Activated CD4-positive, alpha-beta T cell treated with anti-CD3 and anti-CD28 coated beads, Interleukin-2, Interleukin-6, amounts not matched to agents 100 ng/mL and 50 ng/mL, durations not matched to agents 16 hours and 8 hours (primary cell): ENCODE results near the gene FGF5.
"Not testable (repeated sequence)": the region's sequence is repeated elsewhere in the genome, so short reads cannot be mapped to it uniquely, and the experiment has no call there.

ENCODE experiments used
- DNase-seq: peaks from one replicate; pipeline ENCODE4 v3.0.0-alpha.2; 2020

FGF5 gene

DNA sequence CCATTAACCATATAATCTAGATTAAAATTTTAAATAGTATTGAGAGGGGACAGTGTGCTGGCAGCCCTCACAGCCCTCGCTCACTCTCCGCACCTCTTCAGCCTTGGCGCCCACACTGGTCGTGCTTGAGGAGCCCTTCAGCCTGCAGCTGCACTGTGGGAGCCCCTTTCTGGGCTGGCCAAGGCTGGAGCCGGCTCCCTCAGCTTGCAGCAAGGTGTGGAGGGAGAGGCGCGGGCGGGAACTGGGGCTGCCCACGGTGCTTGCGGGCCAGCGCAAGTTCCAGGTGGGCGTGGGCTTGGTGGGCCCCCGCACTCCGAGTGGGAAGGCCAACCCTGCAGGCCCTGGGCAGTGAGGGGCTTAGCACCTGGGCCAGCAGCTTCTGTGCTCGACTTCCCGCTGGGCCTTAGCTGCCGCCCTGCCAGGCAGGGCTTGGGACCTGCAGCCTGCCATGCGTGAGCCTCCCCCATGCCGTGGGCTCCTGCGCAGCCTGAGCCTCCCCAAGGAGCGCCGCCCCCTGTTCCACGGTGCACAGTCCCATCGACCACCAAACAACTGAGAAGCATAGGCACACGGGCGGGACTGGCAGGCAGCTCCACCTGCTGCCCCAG, 36.3 kb downstream of the FGF5 start:
- no peak for DNase-seq

- no peak for DNase-seq
Measured at GRCh38 chr4:80305466-80305865, 39.0 kb downstream of the FGF5 start.

DNA sequence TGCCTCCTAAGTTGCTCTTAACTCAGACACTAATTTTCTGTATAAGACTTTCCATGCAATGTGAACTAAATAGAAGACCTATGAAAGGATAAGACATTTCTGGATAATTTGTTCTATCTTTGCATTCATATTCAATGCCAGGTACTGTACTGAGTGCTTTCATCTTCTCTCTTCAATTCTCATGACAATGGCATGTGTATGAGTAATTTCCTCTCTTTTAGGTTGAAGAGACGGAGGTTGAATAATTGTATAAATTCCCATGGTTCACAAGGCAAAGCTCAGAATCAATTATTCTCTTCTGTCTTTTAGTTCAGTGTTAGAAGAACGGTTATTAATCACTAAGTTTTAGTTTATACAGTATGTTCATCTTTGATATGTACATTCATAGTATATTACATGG, 39.8 kb downstream of the FGF5 start:
- no peak for DNase-seq

DNA sequence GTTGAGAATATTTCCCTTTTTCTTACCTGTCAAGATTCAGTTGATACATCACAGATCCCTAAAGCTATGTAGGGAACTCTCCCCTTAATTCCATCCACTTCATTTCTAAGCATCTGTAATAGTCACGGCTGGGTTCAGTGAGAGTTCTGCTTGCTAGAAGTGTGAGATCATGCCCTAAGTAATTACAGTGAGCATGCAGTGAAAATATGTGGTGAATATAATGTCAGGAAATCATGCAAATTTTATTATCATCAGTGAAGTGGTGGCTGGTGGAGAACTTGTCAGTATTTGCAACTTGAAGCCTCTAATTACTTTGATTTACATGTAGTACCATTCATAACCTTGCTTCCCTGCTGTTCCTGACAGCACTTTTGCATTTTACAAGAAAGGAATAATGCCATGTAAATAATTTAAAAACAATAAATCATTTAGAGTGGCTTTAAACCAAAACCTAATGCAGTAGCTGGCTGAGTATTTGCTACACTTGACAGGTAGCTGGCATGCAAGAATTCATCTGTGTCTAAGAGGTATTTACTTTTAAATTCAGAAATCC, 40.8 kb downstream of the FGF5 start:
- no peak for DNase-seq

- no peak for DNase-seq
Measured at GRCh38 chr4:80307774-80308465, 41.5 kb downstream of the FGF5 start.

DNA sequence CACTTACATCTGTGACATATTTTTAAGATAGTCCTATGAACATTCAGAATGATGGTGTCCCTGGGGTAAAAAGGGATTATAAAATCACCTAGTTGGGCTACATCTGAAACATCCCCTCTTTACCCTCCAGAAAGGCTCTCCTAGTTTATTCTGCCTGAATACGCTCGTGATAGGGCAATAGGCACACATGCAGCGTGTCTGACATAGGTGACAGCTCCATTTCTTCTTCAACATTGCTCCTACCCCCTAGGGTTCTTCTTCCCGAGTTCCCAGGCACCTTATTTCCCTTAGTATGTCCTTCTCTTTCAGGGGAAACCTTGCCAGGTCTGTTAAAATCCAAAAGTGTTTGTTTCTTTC, 42.0 kb downstream of the FGF5 start:
- no peak for DNase-seq

- DNase-seq, result no peak
Measured at GRCh38 chr4:80309294-80310004, 43.0 kb downstream of the FGF5 start.

DNA sequence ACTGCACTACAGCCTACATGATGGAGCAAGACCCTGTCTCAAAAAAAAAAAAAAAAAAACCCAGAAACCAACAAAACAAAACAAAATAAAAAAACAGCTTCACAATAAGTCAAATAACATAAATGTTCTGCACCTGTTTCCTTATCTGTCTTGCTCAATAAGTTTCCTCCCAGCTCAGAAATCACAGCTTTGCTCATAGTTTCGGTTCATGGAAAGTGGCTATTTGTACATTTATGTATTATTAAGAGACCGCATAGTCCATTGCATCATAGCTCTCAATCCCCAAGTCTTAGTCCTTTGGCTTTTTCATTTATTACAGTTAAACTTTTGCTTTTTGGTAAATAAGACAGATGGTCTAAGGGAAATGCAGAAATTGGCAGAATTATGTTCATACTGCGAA, 44.7 kb downstream of the FGF5 start:
- DNase-seq, result no peak

DNA sequence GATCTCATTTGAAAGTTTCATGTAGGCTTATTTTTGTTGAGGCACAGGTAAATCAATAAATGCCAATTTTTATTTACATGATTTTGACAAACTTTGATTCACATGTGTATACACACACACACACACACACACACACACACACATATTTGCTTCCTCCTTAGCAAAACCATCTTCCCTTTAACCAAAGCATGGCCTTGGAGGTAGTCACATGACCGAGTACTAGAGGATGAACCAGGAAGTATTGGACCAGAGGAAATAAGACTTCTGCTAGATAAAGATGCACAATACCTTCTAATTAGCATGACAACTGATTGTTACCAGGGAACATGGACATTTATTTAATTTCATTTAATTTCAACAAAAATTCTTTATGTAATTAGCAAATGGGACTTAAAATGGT, 45.7 kb downstream of the FGF5 start:
- DNase-seq, result no peak

GRCh38 chr4:80313627-80314026, 47.2 kb downstream of the FGF5 start:
- DNase-seq, result no peak

GRCh38 chr4:80315848-80316247, 49.4 kb downstream of the FGF5 start:
- not testable (repeated sequence) for DNase-seq

DNA sequence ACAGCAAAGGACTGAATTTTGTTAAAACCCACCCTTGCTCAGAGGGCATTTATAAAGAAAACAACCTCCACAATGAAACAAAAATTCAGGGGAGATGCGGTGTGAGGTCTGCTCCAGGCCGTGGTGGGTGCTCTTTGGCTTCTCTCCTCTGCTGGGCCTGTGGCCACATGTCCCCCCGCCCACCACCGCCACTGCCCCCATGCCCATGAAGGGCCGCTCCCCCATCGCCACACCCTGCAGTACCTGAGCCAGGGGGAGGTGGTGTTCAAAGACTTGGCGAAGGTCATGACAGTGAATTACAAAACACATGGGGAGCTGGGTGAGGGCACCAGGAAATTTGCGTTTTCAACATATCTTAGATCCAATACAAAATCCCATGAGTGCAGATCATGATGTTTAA, 54.9 kb downstream of the FGF5 start:
- no peak for DNase-seq

DNA sequence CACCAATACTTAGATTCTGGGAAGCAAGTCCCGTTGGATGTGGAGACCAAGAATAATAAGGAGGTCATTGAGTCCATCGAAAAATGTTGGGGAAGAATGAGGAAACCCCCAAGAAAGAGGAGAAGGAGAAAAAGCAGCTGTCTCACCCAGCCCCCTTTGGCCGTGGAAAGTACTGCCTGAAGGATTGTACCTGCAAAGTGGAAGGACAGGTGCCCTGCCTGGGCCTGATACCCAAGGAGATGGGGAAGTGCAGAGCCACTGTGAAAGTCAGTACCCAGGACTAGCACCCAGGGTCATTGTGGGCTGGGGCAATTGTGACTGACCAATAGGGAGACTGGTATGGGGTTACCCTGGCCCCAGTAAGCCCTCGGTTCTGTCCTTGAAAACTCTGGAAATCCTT, 55.3 kb downstream of the FGF5 start:
- no peak for DNase-seq

DNA sequence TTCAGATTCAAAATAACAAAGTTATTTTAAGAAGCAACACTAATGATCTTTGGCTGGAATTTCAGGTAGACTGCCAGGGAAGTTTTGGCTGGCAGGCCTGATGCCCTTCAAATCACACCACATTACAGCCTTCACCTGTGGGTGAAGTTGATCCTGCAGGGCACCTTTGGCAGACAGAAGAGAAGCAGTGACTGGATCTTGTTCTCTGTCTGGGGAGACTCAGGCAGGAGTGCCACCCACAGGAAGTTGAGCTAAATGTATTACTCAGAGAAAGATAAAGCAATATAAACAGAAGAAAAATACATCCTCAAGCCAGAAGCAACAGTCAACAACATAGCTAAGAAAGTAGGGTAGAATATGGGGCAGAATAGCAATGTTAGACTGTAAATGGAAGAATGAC, 56.3 kb downstream of the FGF5 start:
- DNase-seq, result peak; percentile 8

DNA sequence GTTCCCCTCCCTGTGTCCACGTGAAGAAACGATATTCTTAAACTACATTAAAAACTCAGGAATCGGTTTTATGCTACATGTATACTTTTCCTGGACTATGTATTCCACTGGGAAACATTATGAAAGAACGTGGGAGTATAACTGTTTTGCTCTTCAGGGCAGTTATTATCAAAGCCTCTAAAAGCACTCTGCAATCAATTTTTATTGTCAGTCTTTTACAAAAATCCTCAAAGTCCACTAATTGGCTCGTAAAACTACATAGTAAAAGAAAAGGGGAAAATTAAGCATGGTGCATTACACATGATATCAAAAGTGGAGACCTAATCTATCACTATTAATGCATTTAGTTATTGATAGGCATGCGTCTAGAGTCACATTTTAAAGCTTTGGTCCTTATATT, 57.7 kb downstream of the FGF5 start:
- no peak for DNase-seq

DNA sequence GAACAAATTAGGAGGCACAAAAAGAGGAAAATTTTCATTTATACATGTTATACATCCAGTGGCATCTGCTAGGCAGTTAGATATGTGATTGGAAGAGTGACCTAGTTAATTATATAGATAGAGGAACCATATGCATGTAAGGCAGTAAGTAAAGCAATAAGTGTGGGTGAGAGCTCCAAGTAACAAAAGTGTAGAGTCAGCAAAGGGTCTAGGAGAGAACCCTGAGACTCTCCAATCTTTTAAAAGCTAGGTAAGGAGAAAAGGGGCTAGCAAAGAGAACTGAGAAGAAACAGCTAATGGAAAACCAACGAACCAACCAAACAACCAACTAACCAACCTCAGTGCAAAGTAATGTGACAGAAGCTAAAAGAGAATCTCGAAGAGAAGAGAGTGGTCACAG, 65.2 kb downstream of the FGF5 start:
- no peak for DNase-seq

GRCh38 chr4:80333121-80333520, 66.7 kb downstream of the FGF5 start:
- no peak for DNase-seq

- DNase-seq, result no peak
Measured at GRCh38 chr4:80334568-80334967, 68.1 kb downstream of the FGF5 start.

DNA sequence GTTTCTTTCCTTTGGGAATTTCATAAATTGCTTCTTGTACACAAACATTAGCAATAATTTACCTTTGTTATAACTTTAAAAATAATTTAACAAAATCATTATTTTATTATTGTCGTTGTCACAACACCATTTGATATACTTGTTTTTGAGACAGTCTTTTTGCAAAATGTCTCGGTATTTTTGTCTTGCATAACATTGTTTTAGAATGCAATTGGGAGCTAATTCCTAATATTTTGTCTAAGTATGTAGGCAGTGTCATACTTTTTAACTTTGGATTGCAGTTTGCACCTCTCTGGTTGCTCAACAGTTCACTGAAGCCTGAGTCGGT, 68.7 kb downstream of the FGF5 start:
- DNase-seq, result no peak

DNA sequence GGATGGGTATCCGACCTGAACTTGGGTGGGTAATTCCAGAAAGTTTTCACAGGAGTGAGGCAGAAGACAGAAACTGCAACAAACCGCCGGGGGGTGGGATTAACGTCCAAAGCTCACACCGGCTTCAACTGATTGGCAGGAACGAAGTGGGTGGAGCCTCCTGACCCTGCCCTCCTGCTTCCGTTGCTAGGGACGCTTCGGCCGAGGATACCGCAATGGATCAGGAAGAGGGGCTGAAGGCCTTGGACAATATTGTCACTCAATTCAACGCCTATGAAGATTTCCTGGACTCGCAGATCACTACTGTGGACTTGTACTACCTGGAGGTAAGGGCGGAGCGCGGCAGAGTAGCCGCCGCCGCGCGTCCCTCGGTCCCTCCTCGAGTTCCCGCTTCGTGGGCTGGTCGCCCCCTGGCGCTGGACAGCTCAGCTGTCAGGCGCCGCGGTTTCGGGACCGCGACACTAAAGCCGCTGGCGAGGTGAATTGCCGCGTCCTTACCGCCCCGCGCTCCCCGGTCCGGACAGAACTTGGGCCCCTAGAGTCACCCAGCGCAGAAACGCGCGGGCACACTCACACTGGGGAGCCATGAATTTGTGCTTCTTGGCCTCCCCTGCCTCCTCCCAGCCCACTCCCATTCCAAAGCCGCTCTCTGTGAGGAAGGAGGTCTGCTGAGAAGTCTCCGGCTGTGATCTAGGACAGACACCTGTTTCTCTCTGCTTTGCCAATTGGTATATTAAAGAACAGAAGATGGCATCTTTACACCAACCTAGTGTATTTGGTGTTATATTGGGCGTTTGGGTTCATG, 69.3 kb downstream of the FGF5 start, which contains the start of gene CFAP299:
CFAP299 (plus strand) TSS at position 177 of the 805 bp plus-strand sequence.
- peak; percentile 72 for DNase-seq

DNA sequence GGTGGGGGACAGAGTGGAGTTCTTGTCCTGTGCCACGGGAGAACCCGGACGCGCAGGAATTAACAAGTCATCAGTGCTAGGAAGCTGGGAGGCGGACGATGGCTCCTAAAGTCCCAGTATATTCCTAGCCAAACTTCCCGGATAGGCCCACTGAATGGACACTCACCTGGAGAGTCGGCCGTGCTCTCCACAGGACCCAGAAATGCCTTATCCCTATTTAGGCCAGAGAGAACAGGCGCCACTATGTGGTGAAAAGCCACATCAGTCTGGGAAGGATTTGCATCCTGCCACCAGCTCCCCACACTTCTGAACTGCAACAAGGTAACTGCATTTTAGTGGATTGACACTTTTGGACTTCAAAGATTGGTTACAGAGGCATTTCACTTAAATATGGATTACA, 70.1 kb downstream of the FGF5 start:
- no peak for DNase-seq

DNA sequence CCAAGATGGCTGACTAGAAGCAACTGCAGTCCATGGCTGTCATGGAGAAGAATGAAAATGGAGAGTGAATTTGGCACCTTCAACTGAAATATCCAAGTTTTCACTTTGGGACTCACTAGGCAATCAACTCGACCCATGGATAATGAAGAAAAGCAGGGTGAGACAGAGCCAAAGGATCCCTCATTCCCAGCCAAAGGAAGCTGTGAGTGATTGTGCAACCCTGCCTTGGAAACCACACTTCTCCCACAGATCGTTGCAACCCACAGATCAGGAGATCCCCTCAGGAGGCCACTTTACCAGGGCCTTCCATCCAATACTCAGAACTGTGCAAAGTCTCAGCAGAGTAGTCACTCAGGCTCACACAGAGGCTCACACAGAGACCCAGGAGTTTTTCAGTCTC, 73.6 kb downstream of the FGF5 start:
- DNase-seq, result no peak
